ENCODE results near the gene GCNA. TPM values are rescaled to one million over a fixed set of nuclear protein-coding genes. Genes with fewer than 3 reads are reported as not detected.
"Not testable (repeated sequence)": the region's sequence is repeated elsewhere in the genome, so short reads cannot be mapped to it uniquely, and the experiment has no call there.

Gene GCNA
- total RNA-seq, 1 donor, result 2.6 TPM

DNA sequence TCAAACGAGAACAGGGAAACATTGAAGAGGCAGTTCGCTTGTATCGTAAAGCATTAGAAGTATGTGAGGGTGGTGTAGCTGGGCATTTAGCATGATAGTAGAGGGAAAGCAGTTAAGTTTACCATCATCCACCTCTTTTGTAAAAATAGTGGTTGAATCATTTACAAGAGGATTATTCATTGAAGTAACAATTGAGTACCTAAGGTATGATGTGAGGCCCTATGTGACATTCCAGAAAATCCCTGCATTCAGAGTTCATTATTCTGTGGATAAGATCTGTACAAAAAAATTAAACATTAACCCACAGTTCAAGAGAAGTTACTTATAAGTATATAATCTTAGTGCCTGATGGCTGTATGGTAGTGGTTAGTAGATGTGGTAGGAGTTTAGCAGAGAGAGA is 22.2 kb upstream of the GCNA start:
- no peak overlapping the region for H3K4me3 ChIP-seq (ENCODE audit: low read depth, low read length)
- TF ChIP-seq, protein P1, sequence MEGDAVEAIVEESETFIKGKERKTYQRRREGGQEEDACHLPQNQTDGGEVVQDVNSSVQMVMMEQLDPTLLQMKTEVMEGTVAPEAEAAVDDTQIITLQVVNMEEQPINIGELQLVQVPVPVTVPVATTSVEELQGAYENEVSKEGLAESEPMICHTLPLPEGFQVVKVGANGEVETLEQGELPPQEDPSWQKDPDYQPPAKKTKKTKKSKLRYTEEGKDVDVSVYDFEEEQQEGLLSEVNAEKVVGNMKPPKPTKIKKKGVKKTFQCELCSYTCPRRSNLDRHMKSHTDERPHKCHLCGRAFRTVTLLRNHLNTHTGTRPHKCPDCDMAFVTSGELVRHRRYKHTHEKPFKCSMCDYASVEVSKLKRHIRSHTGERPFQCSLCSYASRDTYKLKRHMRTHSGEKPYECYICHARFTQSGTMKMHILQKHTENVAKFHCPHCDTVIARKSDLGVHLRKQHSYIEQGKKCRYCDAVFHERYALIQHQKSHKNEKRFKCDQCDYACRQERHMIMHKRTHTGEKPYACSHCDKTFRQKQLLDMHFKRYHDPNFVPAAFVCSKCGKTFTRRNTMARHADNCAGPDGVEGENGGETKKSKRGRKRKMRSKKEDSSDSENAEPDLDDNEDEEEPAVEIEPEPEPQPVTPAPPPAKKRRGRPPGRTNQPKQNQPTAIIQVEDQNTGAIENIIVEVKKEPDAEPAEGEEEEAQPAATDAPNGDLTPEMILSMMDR (IDR thresholded peaks at IDR 0.05; ENCODE audit: insufficient read depth, low read depth, low read length), result no peak
- no peak for DNase-seq (ENCODE audit: low read depth)

DNA sequence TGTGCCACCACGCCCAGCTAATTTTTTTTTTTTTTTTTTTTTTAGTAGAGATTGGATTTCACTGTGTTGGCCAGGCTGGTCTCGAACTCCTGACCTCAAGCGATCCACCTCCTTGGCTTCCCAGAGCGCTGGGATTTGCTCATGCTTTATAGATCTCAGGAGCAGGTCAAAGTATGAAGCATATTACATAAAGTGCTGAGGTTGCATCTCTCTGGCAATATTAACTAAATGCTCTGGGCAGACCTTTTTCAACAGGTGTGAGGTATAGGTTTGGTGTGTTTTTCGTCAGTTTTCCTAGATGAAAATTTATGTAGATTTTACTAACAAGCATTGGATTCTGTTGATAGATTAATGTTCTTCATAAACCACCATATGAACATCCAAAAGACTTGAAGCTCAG is 19.3 kb upstream of the GCNA start:
- H3K4me3 ChIP-seq (ENCODE audit: low read depth, low read length), result no peak overlapping the region
- no peak for DNase-seq (ENCODE audit: low read depth)
- TF ChIP-seq, protein P1 (IDR thresholded peaks at IDR 0.05; ENCODE audit: insufficient read depth, low read depth, low read length), result no peak

DNA sequence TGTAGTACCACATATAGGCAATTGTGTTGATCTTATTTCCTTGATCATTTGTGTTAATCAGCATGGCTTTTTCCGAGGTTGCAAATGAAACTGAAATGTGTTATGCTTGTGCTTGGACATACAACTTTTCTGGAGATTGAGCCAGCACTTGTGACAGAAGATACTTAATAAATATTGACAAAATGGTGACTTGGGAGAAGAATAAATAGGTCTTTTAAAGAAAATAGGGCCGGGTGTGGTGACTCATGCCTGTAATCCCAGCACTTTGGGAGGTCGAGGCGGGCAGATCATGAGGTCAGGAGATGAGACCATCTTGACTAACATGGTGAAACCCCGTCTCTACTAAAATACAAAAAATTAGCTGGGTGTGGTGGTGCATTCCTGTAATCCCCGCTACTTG is 18.5 kb upstream of the GCNA start:
- not testable (repeated sequence) for DNase-seq (ENCODE audit: low read depth); H3K4me3 ChIP-seq (ENCODE audit: low read depth, low read length)

DNA sequence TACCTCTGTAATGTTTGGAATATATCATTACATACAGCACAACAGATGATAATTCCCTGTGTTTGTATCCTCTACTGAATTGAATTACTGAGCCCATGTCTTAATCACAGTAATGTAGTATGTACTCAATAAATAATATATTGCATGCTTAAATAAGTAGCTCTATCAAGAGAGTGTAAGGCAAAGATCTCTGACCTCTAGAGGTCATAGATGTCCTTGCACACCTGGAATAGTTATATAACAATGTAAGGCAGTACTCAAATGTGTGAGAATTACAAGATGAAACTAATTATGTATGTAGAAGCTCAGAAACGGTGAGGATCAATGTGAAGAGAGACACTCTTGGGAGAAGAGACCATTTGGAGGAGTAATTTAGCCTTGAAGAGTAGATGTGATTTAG is 14.3 kb upstream of the GCNA start:
- TF ChIP-seq, protein P1 (IDR thresholded peaks at IDR 0.05; ENCODE audit: insufficient read depth, low read depth, low read length), result no peak

GRCh38 chrX:71565474-71566041 is 12.7 kb upstream of the GCNA start:
- no peak overlapping the region for H3K4me3 ChIP-seq (ENCODE audit: low read depth, low read length)
- no peak for DNase-seq (ENCODE audit: low read depth)
- TF ChIP-seq, protein P1 (IDR thresholded peaks at IDR 0.05; ENCODE audit: insufficient read depth, low read depth, low read length), result no peak

More for the DNA sequence above, 14.3 kb upstream of the GCNA start:
- H3K4me3 ChIP-seq (ENCODE audit: low read depth, low read length), result no peak overlapping the region
- no peak for DNase-seq (ENCODE audit: low read depth)

DNA sequence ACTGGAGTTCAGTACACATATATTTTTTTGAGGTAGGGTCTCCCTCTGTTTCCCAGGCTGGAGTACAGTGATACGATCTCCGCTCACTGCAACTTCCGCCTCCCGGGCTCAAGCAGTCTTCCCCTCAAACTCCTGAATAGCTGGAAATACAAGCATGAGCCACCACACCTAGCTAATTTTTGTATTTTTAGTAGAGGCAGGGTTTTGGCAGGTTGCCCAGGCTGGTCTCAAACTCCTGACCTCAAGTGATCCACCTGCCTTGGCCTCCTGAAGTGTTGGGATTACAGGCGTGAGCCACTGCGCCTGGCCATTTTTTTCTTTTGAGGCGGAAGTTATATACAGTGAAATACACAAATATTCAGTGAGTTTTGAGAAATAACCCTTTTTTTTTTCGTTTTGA is 6.8 kb upstream of the GCNA start:
- DNase-seq (ENCODE audit: low read depth); H3K4me3 ChIP-seq (ENCODE audit: low read depth, low read length): not testable (repeated sequence)

- no peak overlapping the region for H3K4me3 ChIP-seq (ENCODE audit: low read depth, low read length)
- no peak for DNase-seq (ENCODE audit: low read depth)
- TF ChIP-seq, protein P1 (IDR thresholded peaks at IDR 0.05; ENCODE audit: insufficient read depth, low read depth, low read length), result no peak
These were observed 4.6 kb upstream of the GCNA start for GRCh38 chrX:71573590-71573989.

- TF ChIP-seq, protein P1 (IDR thresholded peaks at IDR 0.05; ENCODE audit: insufficient read depth, low read depth, low read length), result no peak
- H3K4me3 ChIP-seq (ENCODE audit: low read depth, low read length), result no peak overlapping the region
- no peak for DNase-seq (ENCODE audit: low read depth)
These were observed 555 bp upstream of the GCNA start for GRCh38 chrX:71577682-71578081.

All from fibroblast of villous mesenchyme (primary cell).